HUDEP-2 (cell line): ENCODE data around the gene ROR2.

Experiments used
- DNase-seq, 76 experiments: peaks; one replicate each; lab custom pipeline; 2025; ENCODE audit not compliant: unreplicated experiment in 76 of 76; lab: John Stamatoyannopoulos, UW

Gene ROR2

DNA sequence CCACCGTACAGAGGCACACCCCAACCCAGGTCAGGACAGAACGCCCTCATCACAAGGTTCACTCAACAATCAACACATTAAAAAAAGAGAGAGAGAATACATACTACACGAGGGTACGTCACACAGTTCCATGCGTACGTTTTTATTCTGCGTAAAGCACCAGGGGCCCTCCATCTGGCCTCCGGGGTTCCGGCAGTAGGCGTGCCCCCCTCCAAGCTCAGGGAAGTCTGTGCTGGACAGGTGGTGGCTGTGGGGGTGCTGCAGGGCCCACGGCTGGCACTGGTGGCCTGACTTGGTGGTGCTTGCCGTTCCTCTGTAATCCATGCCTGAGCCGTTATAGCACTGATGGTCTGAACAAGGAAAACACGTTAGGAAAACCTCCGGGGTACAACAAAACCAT lies 219.2 kb downstream of the ROR2 start:
- DNase-seq: no peak

GRCh38 chr9:91729558-91729842 lies 220.5 kb downstream of the ROR2 start:
- DNase-seq: no peak

GRCh38 chr9:91727972-91728371 lies 222.1 kb downstream of the ROR2 start:
- no peak for DNase-seq

GRCh38 chr9:91727316-91727861 lies 222.6 kb downstream of the ROR2 start:
- peak in 43 of 76 experiments; percentile 4 to 60 (median 24) for DNase-seq

DNA sequence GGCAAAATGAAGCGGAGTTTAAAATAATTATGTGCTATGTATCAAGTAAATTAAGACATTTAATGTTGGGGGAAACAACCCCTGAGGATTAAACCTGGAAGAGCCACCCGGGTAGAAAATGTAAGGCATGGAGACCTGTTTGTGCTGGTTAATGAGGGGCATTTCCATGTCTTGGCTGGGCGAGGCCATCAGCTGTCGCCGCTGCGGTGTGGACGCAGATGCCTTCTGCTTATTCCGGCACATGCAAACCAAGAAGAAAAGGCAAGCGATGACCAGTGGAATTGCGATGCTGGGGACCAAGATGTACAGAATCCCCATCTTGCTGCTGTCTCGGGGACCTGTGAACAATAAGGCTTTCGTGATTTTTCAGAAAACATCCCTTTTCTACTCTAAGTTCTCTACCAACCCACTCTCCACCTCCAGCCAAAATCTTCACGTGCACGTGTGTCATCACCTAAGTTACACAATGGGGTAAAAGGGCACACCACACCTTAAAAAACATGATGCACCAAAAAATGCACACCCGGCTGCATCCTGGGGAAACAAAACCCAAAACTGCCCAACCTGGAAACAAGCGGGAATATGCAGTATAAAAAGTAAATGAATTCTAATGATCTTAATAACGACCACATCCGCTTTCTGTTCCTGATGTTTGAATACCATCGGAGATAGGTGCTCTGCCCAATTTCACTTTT lies 223.5 kb downstream of the ROR2 start:
- DNase-seq: no peak

- DNase-seq: no peak
Observed at GRCh38 chr9:91725651-91726050, 224.4 kb downstream of the ROR2 start.

- no peak for DNase-seq
Observed at GRCh38 chr9:91724609-91725505, 225.2 kb downstream of the ROR2 start.

DNA sequence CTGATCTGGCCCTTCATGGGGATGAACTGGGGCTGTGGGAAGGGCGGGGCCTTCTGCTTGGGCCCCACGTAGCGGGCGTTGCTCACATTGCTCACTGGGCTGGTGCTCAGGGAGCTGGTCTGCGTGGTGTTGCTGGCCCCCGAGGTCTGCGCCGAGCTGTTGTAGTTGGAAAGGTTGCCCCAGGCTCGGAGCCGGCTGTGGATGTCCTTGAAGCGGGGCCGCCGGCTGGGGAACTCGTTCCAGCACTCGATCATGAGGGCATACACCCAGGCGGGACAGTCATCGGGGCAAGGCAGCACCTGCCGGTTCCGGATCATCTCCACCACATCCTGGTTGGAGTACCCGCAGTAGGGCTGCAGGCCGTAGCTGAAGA lies 226.0 kb downstream of the ROR2 start:
- no peak for DNase-seq

- no peak for DNase-seq
Observed at GRCh38 chr9:91723420-91724067, 226.5 kb downstream of the ROR2 start.

DNA sequence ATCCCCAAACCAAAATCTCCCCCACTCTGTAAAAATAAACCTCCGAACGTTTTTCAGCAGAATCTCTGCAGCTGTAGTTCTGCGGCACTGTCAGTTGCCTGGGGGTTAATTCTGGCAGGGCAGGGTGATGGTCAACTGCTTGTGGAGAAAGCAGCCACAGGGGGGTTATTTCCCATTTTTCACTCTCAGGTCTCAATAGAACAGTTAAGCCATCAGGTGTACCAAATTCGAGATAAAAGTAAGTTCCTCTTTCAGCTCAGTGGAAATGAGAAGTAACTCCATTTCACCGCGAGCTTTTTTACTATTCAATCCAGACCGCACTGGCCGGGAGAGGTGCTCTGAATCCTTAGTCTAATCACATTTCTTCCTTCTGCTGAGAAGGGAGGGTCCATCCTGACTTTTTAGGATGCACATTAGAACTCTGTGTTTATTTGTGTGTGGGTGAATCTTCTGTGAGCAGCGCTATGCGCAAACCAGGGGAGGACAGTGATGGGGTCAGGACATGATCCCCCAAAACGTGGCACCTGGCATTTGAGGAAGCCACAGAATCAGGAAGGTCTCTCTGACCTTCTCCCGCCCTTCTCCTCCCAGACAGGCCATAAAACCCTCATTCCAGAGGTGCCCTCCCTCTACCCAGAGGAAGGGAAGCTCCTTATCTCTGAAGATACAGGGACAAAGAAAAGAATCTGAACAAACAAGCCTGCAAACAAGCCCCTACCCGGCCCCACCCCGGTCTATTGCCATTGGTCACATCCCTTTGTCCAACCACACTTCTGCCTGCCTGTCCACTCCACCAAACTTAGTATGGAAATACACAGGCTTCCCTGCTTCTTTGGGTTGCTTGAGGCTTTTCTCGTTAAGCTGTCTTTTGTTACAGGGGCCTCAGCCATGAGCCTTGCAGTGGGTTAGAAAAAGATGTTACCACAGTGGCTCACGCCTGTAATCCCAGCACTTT lies 229.0 kb downstream of the ROR2 start:
- DNase-seq: no peak

GRCh38 chr9:91720313-91720712 lies 229.7 kb downstream of the ROR2 start:
- no peak for DNase-seq

DNA sequence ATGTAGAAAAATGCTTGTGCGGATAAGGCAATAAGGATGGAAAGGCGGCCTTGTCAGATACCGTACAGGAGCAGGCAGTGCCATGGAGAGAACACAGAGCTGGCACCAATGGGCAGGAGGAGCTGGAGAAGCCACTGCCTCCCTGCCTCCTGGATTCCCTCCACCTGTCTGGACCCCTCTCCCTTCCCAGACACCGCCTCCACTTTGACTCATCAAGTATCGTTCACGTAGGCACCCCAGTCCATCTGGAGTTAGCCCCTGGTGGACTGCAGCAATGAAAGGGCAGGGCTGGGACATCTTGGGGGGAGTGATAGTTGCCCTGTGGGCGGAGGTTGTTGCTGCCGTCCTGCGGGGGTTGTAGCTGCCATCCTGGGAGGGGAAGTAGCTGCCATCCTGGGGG lies 232.0 kb downstream of the ROR2 start:
- DNase-seq: no peak

DNA sequence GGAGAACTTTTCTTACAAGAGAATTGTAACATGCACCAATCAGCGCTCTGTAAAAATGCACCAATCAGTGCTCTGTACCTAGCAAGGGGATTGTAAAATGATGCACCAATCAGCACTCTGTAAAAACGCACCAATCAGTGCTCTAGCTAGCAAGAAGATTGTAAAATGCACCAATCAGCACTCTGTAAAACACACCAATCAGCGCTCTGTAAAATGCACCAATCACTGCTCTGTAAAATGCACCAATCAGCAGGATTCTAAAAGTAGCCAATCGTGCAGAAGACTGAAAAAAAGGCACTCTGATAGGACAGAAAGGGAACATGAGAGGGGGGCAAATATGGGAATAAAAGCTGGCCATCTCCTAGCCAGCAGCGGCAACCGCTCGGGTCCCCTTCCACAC lies 233.2 kb downstream of the ROR2 start:
- no peak for DNase-seq

GRCh38 chr9:91716239-91716638 lies 233.8 kb downstream of the ROR2 start:
- no peak for DNase-seq

DNA sequence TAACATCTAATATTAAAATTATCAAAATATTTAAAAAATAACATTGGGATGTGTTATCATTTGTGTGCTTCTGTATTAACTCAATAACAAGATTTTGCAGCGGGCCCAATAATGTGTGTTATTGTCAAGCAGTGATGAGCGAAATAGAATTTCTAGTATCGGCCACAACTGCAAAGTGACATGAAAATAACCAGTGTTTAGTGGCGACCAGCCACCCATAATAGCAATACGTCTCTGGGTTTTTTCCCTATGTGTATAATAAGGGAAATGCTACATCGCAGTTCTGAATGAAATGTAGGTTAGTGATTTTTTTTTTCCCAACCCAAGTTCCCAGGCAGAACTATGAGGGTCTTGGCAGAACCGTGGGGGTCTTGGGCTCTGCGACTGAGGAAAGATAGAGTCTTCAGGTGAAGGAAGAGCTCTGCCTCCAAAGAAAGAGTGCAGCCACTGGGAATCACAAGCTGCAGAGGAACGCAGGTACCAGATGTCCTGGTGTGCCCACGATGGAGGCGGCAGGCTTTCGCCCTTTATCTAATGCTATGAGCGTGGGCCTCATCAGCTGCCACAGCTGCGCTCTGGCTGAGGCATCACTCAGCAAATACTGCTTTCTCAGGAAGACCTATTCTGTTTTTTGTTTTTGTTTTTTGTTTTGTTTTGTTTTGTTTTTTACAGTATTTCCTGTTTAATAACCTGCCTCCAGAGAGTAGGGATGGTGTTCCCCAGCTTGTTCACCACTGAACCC lies 235.0 kb downstream of the ROR2 start:
- no peak for DNase-seq

GRCh38 chr9:91714020-91714806 lies 235.8 kb downstream of the ROR2 start:
- DNase-seq: peak in 74 of 76 experiments; percentile 6 to 92 (median 79)

GRCh38 chr9:91712811-91713210 lies 237.2 kb downstream of the ROR2 start:
- DNase-seq: no peak

GRCh38 chr9:91711755-91712601 lies 238.1 kb downstream of the ROR2 start:
- no peak for DNase-seq
